Measurements from ENCODE around the gene BBS9.
"Not testable (repeated sequence)": the region's sequence is repeated elsewhere in the genome, so short reads cannot be mapped to it uniquely, and the experiment has no call there.

BBS9 gene

DNA sequence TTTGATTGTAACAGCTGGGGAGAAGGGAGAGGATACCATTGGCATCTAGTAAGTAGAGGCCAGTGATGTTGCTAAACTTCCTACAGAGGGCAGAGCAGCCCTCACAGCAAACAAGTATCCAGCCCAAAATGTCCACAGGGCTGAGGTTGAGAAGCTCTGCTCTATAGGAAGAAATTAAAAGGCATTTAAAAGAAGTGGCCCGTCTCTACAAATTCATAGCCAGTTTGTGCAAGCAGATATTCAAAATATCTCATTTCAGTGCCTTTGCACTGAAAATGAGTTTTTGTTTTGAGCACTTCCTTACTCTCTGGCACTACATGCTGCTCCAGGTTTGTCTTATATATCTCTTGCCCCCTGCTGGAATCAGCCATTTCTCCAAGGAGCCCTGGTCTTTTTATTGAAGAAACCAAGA lies 330.0 kb downstream of the BBS9 start:
- peak; percentile 58 for DNase-seq (ENCODE audit: low read depth, low spot score)
- TF ChIP-seq, protein P1, sequence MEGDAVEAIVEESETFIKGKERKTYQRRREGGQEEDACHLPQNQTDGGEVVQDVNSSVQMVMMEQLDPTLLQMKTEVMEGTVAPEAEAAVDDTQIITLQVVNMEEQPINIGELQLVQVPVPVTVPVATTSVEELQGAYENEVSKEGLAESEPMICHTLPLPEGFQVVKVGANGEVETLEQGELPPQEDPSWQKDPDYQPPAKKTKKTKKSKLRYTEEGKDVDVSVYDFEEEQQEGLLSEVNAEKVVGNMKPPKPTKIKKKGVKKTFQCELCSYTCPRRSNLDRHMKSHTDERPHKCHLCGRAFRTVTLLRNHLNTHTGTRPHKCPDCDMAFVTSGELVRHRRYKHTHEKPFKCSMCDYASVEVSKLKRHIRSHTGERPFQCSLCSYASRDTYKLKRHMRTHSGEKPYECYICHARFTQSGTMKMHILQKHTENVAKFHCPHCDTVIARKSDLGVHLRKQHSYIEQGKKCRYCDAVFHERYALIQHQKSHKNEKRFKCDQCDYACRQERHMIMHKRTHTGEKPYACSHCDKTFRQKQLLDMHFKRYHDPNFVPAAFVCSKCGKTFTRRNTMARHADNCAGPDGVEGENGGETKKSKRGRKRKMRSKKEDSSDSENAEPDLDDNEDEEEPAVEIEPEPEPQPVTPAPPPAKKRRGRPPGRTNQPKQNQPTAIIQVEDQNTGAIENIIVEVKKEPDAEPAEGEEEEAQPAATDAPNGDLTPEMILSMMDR (IDR thresholded peaks at IDR 0.05; ENCODE audit: low read depth, low read length): peak; percentile 55
- in situ Hi-C loops (cut with HindIII; ENCODE audit: low sequenced_read_pairs): no loop called here
- H3K4me3 ChIP-seq (ENCODE audit: low read depth, low read length): no peak overlapping the region

DNA sequence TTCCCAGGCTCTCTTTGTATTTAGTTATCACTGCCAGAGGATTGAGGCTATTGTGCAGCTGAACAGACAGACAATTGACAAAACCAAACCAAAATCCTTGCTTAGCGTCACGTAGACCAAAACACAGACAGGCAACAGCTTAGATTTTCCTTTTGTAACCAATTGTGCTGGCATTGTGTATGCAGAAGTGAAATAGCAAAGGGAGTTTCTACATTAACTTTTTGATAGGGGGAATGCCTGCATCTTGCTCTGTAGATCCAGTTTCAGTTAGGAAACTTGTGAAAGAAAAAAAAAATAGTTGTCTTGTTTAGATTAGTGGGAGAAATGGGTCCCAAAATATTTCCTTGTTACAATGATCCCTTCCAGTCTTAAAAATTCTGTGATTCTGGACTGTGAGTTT lies 333.8 kb downstream of the BBS9 start:
- TF ChIP-seq, protein P1 (IDR thresholded peaks at IDR 0.05; ENCODE audit: low read depth, low read length): no peak
- in situ Hi-C loops (cut with HindIII; ENCODE audit: low sequenced_read_pairs): no loop called here
- DNase-seq (ENCODE audit: low read depth, low spot score): no peak
- H3K4me3 ChIP-seq (ENCODE audit: low read depth, low read length): no peak overlapping the region

DNA sequence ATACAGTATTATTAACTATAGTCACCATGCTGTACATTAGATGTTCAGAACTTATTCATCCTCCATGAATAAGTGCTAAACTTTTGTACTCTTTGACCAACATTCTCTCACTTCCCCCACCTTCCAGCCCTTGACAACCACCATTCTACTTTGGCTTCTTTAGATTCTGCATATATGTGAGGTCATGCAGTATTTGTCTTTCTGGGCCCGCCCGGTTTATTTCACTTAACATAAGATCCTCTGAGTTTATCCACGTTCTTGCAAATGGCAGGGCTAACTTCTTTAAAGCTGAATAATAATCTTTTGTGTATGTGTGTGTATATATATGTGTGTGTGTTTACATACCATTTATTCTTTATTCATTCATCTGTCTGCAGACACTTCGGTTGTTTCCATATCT lies 336.8 kb downstream of the BBS9 start:
- in situ Hi-C loops (cut with HindIII; ENCODE audit: low sequenced_read_pairs): no loop called here
- DNase-seq (ENCODE audit: low read depth, low spot score): no peak
- no peak overlapping the region for H3K4me3 ChIP-seq (ENCODE audit: low read depth, low read length)
- TF ChIP-seq, protein P1 (IDR thresholded peaks at IDR 0.05; ENCODE audit: low read depth, low read length): no peak

DNA sequence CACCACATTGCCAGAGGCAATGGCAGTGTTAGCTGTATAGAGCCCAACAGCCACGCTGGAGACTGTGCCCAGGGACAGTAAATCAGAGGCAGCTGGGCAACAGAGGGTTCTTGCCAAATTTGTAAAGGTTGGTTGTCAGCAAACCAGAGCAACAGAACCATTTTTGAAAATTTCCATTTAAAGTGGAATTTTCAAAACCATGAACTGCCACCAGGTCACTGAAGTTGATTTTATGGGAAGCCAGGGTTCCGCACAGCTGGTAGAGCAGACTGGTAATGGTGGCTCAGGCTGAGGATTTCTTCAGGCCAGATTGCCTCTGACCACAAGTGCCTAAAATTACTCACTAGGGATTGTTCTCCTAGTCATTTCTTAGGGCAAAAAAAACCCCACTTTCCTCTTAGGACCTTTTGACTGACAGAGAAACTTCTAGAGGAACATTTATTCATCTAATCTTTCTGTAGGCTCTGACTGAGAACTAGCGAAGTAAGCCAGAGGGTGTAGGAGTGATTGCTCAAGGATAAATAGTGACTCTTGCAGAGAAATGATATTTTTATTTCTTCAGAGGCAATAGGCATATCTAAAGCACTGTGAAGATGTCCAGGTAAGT lies 342.4 kb downstream of the BBS9 start:
- H3K4me3 ChIP-seq (ENCODE audit: low read depth, low read length): no peak overlapping the region
- TF ChIP-seq, protein P1 (IDR thresholded peaks at IDR 0.05; ENCODE audit: low read depth, low read length): no peak
- no peak for DNase-seq (ENCODE audit: low read depth, low spot score)
- in situ Hi-C loops (cut with HindIII; ENCODE audit: low sequenced_read_pairs): no loop called here

DNA sequence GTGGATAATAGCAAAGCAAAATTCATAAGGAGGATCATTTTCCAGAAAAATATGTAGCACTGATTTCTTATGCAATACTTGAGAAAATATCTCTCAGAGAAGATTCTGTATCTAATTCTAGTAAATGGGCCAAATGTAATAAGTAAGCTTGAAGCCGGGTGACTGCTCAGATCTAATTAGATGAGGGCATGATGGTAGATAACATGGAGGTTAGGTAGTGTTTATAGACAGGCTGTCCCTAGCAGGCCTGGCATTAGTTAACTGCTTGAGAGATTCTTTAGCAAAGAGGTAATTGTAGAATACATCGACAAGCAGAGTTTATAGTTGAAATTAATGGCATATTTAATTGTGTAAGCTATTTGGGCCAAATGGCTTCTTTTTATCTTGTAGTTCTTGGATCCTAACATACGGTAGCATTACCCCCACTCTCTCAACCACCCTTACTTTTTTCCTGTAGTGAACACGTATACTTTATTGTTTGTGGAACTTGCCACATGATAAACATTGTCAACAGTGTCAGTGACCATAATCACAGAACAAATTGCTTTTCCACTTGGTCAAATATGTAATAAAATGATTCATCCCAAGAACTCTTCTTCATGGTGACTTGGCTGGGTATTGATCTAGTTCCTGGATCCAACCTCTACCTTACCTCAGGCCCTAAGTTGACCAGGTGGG lies 343.1 kb downstream of the BBS9 start:
- TF ChIP-seq, protein P1 (IDR thresholded peaks at IDR 0.05; ENCODE audit: low read depth, low read length): no peak
- in situ Hi-C loops (cut with HindIII; ENCODE audit: low sequenced_read_pairs): no loop called here
- DNase-seq (ENCODE audit: low read depth, low spot score): no peak
- H3K4me3 ChIP-seq (ENCODE audit: low read depth, low read length): no peak overlapping the region

GRCh38 chr7:33477719-33478480 lies 348.5 kb downstream of the BBS9 start:
- DNase-seq (ENCODE audit: low read depth, low spot score): no peak
- TF ChIP-seq, protein P1 (IDR thresholded peaks at IDR 0.05; ENCODE audit: low read depth, low read length): no peak
- no peak overlapping the region for H3K4me3 ChIP-seq (ENCODE audit: low read depth, low read length)
- in situ Hi-C loops (cut with HindIII; ENCODE audit: low sequenced_read_pairs): no loop called here

GRCh38 chr7:33484476-33484875 lies 355.1 kb downstream of the BBS9 start:
- in situ Hi-C loops (cut with HindIII; ENCODE audit: low sequenced_read_pairs); H3K4me3 ChIP-seq (ENCODE audit: low read depth, low read length); DNase-seq (ENCODE audit: low read depth, low spot score): not testable (repeated sequence)

Measured in astrocyte of the spinal cord (primary cell).